T-helper 1 cell (primary cell): ENCODE data around the gene NOMO2.
"Not testable (repeated sequence)": the region's sequence is repeated elsewhere in the genome, so short reads cannot be mapped to it uniquely, and the experiment has no call there.

Source experiments
- DNase-seq, 5 donors: peaks; one replicate each; pipeline ENCODE4 v3.0.0-alpha.2; 2012 to 2020

NOMO2 gene

DNA sequence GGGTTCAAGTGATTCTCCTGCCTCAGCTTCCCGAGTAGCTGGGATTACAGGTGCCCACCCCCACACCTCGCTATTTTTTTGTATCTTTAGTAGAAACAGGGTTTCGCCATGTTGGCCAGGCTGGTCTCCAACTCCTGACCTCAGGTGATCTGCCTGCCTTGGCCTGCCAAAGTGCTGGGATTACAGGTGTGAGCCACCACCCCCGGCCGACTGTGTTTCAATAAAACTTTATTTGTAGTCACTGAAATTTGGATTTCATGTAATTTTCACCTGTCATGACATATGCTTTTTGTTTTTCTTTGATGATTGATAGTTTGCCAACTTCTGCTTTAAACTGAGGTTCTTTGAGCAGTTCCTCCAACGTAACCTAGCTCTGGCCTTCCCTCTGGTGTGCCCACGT is 12.0 kb upstream of the NOMO2 start:
- not testable (repeated sequence) for DNase-seq

DNA sequence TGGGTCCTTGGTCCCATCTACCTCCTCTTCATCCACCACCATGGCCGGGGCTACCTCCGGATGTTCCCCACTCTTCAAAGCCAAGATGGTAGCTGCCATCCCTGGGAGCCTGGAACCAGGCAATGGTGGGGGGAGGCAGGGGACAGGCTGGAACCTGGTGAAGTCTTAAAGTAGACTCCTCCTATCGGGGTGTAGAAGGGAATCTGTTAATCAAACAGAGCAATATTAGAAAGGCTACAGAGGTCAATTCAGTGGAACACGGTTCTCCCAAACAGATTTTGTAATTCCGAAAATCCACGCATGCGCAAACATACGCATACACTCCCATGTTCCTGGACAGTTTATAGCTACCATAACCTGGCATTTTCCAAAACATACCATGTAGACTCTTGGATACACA is 11.1 kb upstream of the NOMO2 start:
- not testable (repeated sequence) for DNase-seq

DNA sequence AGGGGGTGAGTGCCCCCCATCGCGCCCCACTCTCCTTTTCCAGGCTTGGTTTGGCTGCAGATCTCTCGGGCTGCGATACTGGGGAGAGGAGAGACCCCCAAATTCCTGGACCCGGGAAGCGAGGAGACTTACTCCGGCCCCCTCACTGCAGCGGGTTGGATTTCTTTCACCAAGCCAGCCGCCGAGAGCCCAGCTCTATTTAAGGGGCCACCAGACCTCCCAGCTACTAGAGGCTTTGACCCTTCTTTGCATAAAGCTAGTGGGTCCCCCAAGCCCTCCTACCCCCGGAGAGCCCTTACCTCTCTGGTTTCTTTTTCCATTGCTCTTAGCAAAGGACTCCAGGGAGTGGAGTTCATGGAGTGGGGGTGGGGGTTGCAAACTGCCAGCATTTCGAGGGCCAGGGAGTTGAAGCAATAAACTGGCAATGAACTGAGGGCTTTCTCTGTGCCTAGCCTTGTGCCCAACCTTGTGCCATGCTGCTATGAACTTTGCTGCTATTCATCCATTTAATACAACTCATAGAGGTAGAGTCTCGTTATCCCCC is 9.5 kb upstream of the NOMO2 start:
- not testable (repeated sequence) for DNase-seq

DNA sequence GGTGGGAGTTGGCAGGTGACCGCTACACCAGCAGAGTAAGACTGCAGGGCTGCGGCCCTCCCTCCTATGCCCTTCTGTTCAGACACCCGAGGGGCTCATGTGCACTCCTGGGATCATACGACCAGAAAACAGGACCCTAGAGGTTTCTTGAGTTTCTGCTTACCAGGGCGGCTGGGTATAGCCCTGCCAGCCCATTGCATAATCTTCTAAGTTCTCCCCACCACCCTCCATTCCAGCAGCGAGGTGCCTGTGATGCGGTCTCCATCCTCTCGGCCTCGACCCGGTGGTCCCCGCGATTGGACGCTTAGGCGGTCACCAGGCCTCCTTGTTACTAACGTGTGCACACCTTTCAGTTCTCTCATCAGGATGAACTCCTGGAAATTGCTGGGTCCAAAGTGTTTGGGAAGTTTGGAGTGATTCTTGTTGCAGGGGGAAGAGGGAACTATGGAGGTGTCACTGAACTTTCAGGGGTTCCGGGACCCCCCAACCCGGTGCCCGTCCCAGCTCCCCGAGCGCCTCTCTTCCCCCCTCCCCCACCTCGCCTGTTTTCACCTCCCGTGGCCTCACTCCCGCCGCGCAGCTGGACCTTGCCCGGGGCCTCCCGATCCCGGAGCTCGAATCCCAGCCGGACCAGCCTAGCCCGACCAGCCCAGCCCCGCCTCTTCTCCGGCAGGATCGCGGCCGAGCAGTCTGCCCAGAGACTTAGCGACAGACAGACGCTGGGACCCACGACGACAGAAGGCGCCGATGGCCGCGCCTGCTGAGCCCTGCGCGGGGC is 8.8 kb upstream of the NOMO2 start:
- not testable (repeated sequence) for DNase-seq

DNA sequence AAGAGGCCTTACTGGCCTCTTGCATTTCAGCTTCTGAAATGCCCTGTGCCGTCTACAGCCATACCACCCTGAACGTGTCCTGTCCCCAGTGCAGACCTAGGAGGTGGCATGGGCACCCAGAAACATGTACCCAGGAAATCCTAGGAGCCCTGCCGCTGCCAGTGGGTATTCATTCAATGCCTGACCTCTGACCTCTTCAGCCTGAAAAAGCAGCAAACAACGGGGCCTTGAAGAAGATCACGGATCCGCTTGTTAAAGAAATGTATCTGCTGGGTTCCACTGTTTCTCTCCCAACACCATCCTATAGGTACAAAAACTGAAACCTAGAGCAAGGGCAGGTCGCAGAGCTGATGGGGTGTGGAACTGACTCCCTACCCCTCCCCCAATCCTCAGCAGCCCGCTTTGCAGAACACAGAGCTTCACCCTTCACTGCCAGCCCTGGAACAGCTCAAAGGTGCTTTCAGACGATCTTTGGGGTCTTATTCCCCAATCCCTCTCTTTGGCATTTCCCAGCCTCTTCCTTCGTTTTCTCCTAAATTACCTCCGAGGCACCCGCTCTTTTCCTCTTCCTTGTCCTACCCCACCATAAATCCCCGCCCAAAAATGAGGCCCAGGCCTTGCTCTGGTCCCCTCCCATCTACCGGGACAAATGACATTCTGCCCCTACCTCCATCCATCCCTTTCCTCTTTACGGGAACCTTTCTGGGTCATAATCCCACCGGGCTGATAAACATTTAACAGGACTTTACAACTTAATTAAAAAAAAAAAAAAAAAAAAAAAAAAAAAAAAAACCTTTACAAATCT is 1.3 kb downstream of the NOMO2 start:
- not testable (repeated sequence) for DNase-seq

DNA sequence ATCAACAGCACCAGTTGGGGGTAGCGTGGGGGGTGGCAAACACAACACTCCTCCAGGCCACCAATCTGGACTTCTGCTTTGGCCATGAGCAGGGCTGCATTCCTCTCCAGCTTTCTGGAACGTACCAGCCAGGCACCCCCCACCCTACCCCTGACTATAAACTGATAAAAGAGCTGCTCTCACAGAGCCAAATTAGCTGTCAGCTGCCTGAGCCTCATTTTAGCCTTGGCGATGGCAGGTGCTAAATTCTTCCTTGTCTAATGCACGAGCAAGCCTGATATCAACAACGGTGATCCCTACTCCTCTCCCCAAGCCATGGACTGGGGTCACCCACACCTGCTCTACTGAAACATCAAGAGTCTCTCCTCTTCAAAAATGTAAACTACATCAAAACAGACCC is 8.2 kb downstream of the NOMO2 start:
- not testable (repeated sequence) for DNase-seq

DNA sequence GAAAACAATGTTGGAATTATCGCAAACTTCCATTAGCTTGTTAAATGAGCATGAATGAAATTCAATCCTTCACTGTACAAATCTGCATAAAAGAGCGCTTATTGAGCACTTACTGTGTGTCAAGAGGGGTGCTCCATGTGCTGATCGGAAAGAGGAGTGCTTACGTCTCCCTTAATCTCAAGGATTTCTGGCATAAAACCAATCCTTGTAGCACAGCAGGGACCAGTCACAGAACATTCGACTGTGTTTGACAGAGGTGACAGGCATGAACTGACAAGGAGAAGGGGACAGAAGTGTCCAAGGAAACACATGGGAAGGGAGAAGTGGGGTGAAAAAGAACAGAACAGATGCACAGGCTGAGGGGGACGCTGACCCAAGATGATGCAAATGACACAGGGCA is 14.5 kb downstream of the NOMO2 start:
- not testable (repeated sequence) for DNase-seq

DNA sequence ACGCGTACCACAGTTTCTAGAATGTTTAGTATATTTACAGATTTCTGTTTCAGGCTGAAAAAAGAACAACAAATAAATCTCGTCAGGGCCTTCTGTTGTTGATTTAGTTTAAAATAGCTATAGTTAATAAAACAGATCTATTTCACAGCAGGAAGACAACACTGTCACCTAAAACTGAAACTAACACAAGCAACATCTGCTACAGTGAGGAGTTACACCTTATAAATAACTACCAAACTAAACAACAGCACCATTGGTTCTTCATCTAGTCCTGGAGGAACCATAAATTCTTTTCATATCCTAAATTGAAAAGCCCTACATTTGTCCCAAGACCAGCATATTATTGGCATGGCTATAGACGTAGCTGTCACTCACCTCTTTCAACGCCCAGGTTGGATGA is 15.0 kb downstream of the NOMO2 start:
- not testable (repeated sequence) for DNase-seq

DNA sequence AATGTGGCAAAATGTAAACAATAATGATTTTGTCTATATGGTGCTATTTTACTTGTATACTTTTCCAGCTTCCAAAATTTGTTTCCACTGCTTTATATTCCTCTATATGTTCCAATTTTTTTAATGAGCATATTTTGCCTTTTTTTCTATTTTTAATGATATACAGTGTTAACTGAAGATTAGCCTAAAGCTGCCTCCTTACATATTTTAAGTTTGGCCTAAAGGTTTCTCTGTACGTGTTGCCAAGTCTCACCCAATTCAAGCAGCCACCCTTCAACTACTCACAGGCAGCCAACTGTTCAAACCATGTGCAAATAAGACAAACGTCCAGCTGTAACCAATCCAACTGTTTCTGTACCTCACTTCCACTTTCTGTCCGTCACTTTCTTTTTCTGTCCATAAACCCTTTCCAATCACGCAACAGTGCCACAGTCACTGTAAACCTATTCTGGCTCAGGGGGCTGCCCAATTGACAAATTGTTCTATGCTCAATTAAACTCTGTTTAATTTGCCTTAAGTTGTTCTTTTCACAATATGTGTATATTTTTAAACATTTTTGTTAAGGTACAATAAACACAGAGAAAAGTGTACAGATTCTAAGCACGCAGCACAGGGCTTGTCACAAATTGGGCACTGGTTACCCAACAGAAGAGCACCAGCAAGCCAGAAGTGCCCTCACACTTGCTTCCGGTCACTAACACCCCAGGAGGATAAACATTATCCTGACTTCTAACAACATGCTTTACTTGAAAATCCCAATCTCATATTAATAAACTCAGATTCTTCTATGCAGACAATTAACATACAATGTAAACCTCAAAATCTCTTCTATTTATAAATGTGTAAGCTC is 17.4 kb downstream of the NOMO2 start:
- DNase-seq, result not testable (repeated sequence)

DNA sequence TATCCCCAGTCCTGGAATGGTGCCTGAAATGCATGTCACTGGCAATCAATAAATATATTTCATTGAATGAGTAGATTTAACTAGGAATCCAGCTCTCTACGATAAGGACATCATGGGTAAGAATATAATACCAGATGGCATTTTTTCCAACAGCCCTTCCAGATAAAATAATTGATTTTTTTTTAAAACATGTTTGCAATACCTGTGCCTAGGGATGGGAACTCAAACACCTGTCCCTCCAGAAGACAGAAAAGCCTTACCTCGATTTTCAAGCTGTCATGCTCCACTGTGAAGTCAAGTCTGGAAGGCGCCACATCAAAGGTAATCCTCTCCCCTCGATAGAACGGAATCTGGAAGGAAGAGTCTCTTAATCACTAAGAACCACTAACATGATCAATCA is 20.0 kb downstream of the NOMO2 start:
- not testable (repeated sequence) for DNase-seq

DNA sequence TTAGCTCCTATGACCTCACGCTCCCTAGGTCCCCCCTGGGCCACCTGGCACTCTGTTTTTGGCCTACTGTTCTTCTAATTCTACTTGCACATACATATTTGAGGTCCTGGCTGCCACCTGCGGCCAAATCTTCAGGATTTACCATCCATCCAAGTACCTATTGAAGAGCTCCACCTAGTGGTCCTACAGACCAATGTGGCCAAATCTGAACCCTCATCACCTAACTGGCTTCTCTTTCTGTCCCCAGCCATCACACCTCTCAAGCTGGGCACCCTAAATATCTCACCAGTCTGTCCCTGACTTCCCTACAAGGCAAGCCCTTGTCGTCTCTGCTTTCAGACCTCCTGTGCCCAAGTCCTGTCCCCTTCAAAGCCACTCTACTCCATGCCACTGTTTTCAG is 24.9 kb downstream of the NOMO2 start:
- DNase-seq, result not testable (repeated sequence)

DNA sequence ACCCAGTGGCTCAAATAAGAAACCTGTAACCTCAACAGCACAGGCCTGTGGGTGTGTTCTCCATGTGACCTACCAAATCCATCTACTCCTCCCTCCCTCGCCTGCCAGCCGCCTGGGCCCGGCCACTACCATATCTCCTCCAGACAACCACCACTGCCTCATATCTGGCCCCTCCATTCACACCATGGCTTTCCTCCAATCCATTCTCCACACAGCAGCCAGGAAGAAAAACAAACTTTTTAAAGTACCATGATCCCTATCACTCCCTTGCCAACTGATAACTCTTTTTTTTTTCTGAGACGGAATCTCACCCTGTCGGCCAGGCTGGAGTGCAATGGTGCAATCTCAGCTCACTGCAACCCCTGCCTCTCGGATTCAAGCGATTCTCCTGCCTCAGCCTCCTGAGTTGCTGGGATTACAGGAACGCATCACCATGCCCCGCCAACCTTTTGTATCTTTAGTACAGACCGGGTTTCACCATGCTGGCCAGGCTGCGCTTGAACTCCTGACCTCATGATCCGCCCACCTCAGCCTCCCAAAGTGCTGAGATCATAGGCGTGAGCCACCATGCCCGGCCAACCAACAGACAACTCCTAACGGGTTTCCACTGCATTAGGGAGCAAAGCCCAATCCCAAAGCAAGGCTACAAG is 26.3 kb downstream of the NOMO2 start:
- DNase-seq, result not testable (repeated sequence)

DNA sequence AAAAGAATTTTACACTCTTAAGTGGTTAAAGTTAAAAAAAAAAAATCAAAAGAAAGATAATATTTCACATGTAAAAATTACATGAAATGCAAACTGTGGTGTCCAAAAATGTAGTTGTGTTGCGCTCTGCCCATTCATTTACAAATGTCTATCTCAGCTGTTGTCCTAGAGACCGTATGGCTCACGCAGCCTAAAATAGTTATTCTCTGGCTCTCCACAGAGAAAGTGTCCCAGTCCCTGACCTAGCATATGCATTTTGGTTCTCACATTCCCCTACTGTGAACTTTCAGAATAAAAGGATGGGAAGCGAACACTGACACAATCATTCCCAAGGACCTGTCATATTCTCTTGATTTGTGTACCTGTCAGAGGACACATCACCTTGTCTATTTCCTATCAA is 27.6 kb downstream of the NOMO2 start:
- not testable (repeated sequence) for DNase-seq

DNA sequence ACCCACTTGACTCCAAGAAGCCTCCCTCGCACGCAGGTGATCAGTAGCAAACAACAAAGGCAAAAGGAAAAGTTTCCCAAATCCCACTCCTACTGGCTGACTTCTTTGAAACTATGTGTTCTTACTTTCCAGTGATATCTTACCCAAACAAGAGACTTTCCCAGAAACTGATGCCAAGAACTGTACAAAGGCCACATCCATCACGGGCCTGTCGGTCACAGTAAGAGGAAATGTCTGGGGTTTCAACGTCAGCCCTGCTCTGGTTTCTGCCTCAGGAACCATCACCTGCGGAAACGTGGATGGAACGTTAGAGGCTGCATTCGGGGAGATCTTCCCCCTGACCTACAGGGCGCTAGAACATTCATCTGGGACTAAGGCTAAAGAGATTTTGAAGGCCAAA is 30.6 kb downstream of the NOMO2 start:
- DNase-seq, result not testable (repeated sequence)

DNA sequence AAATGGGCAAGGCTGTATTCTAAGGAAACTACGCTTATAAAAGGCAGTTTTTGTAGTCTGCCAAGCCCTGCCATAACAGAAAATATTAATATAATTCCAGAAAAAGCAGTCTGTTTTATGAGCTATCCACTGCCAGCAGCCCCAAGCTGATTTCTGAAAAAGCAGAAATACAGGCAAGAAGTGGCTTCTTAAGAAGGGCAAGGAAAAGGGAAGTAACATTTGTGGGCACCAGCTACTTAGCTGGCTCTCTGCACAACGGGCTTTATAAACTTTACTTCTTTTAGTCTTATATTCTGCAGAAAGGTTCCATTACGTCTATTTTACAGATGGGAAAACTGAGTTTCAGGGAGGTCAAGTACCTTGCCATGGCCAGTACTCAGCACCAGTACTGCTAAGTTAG is 31.6 kb downstream of the NOMO2 start:
- not testable (repeated sequence) for DNase-seq

DNA sequence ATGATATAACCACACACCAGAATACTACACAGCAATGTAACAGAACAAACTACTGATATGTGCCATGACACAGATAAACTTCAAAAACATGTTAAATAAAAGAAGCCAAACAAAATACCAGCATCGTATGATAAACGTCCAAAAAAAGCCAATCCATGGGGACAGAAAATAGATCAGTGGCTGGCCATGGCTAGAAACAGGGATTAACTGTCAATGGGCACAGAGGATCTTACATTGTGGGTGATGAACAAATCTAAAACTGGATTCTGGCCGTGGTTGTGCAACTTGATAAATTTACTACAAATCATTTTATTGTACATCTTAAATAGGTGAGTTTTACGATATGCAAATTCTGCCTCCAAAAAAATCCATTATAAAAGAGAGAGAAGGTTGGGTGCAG is 35.4 kb downstream of the NOMO2 start:
- DNase-seq, result not testable (repeated sequence)

DNA sequence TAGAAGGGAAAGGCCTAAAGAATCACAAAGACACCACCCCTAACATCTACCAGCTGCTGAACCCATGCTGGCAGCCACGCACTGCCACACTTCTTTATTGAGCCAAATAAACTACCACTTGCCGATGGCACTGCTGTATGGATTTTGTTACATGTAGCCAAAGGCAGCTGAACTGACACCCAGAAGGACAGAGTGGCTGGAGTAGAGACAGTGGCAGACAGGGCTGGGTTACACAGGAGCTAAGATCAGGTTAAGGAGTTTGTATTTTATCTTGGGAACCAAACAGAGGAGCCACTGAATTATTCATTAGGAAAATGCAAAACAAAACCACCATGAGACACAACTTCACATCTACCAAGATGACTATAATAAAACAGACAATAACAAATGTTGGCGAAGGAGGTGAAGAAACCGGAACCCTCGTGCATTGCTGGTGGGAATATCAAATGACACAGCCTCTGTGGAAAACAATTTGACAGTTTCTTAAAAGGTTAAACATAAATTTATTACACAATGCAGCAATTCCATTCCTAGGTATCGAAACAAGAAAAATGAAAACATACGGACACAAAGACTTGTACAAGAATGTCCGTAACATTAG is 35.9 kb downstream of the NOMO2 start:
- DNase-seq, result not testable (repeated sequence)

DNA sequence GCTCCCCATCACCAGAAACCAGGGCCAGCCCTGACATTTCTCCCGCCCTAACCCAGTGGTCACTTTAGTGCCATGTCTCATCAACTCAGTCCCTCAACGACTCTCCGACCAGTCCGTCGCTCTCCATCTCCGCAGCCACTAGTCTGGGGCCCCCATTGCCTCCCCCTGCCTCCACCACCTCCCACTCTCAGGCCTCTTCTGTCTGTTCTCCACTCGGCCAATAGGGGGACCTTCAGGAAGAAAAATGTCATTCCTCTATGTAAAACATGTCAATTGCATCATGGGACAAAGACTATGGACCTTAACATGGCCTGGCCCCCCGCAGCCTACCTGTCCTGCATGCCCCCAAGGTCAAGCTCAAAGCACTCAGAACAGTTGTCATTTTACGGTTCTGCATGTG is 39.3 kb downstream of the NOMO2 start:
- DNase-seq, result not testable (repeated sequence)

DNA sequence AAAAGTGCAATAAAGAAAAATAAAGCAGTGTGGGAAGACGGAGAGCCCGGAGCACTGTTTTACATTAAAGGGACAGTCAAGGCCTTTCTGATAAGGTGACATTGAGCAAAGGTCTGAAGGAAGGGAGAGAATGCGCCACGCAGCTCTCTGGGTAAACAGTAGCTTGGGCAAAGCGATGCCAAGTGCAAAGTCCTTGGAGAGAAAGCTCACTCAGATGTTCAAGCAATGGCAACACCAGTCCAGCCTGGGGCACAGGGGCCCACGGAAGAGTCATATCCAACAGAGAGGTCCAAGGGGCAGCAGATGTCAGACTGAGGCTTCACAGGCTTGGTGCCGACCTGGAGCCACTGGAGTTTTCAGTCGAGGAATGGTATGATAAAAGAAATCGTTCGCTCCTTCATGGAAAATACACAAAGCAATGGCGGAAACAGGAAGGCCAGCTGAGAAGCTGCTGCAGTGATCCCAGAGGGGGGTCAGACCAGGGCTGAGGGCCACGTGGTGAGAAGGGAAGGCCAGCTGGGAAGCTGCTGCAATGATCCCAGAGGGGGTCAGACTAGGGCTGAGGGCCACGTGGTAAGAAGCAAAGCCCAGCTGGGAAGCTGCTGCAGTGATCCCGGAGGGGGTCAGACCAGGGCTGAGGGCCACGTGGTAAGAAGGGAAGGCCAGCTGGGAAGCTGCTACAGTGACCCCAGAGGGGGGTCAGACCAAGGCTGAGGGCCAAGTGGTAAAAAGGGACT is 40.3 kb downstream of the NOMO2 start:
- DNase-seq, result not testable (repeated sequence)

DNA sequence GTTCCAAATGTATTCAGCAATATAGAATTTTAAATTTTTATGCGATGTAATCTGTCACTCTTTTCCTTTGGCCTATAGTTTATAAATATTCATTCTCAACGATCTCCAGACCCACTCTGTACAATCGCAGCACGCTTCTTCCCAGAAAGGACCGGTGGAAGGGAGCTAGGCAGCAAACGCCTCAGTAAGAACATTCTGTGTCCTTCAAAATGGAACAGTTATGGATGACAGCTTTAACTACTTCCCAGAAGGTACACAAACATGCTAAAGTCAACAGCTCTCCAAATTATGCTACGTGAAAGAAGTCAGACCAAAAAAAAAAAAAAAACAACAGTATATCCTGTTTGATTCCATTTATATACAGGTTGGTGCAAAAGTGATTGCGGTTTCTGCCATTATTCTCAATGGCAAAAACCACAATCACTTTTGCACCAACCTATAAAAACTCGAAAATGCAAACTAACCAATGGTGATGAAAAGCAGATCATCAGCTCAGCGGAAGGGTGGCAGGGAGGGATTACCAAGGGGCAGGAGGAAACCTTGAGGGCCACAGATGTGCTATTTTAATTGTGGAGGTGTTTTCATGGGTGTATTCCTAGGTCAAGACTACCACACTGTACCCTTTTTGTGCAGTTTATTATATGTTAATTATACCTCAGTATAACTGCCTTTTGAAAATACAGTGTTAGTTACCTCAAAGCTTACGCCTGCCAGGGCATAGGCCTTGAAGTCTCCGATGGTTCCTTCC is 43.2 kb downstream of the NOMO2 start:
- not testable (repeated sequence) for DNase-seq
